Stimulated activated CD4-positive, alpha-beta T cell treated with anti-CD3 and anti-CD28 coated beads, Interleukin-1b, Interleukin-23, amount 100 ng/mL, for 4 hours (primary cell): ENCODE measurements around the gene WWOX.
"Not testable (repeated sequence)": the region's sequence is repeated elsewhere in the genome, so short reads cannot be mapped to it uniquely, and the experiment has no call there.

Source experiments
- DNase-seq, 2 donors: peaks; one replicate each; pipeline ENCODE4 v3.0.0-alpha.2; 2020; ENCODE audit warnings: low read depth in 2 of 2

Gene WWOX

DNA sequence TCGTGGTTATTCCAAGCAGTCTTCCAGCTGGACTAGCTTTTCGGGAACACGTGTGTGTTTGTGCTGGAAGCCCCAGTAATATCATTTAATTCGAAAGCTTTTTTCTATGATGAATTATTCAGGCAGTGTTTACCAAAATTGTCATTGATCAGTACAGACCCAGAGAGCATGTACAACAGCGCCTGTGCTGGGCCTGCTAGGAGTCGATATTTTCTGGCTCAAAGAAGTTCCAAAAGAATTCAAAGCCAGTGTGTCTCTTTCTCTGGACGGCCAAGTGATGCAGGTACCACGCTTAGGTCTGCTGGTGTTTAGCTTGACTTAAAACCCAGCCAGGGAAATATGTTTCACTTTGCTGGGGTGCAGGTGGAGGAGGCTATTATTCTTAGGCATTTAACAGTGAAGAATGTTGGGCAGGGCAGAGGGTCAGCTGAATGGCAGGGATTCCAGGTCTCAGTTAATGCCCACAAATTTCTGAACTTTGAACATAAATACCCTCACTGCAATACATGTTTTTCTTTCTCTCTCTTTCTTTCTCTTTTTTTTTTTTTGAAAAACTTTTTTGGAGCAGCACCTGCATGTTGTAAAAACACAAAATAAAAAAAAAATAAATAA lies 401.3 kb downstream of the WWOX start:
- DNase-seq, result no peak

DNA sequence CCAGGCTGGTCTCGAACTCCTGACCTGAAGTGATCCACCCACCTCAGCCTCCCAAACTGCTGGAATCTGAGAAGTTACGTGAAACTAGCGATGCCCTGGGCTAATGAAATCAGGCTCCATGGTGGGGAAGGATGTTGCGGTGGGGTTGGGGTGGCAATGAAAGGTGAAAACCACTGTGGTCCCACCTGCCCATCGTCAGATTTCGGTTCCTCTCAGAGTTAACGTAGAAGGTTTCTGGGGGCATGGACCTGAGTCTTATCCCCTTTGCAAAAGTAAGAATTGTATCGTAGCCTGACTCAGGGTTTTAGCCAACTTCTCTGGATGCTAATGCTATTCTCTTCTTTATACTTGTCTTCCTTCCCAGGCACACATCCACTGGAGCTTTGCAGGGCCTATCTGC lies 402.3 kb downstream of the WWOX start:
- no peak for DNase-seq

- no peak for DNase-seq
These were observed 403.4 kb downstream of the WWOX start for GRCh38 chr16:78502812-78503350.

- DNase-seq, result peak in 1 of 2 donors; percentile 32
These were observed 404.1 kb downstream of the WWOX start for GRCh38 chr16:78503602-78504001.

DNA sequence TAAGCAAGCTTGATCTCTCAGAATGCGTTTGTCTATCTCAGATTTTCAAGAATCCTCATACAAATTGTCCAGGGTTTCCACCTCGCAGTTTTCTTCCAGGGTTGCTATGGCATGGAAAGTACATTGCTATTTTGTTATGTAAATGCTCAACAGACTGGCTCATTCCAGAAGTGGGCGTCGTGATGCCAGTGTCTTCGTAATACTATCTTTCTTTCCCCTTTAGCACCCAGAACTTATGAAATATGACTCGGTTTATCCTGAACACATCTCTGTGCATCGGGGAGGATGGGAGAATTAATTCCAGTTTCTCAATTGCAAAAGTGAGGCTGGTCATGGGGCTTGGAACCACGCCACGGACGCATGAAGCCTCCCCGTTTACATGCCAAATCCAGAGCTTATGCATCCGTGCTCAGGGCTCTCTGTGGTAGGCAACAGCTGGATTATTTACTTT lies 405.0 kb downstream of the WWOX start:
- DNase-seq, result no peak

DNA sequence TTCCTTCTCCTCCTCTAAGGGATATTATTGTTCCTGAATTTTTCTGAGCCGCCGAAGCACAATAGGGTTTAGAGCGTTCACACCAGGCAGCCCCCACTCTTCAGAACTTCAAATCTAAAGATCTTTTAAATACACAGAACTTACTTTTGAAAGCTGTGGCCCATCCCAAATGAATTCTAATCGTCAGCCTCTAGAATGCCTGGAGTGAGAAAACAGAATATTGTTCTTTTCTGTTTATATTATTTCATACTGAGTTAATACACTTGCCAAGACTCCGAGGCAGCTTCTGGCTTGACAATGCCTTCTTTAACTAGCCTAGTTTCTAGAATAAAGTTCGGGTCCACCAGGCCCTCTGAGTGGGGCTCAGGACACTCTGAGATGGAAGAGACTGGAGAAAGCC lies 405.6 kb downstream of the WWOX start:
- no peak for DNase-seq

DNA sequence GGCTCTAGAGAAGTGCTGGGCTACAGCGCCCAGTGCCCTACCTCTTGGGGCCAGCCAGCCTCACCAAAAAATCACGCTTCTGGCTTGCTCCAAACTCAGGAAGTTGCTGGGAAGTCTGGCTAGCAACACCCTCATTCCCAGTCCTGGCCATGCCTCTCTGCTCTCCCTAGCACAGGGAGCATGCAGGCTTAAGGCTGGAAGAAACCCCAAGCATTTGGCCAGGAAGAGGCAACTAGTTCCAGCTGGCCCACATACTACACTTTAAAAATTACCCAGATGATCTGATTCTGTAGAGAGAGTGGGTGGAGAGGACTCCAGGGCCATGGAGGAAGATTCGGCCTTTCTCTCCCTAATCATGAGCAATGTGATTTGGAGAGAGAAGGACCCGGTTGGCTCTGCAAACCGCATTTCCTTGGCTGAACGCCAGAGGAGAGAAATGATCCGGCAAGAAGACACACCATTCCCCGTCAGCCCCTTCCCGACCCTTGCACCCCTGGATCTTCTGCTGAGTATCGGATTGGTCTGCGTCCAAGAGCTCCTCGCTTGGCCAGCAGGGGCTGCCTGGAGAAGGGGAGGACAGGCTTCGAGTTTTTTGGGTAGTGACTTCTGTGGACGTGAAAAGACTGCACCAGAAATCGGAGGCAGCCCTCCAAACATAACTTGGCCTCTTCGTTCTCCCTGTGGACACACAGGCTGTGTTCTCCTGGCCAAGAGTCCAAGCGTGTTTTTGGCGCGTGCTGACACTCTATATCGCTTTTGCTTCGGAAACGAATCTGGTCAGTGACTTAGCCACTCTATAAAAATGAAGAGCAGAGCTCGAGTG lies 406.3 kb downstream of the WWOX start:
- no peak for DNase-seq

DNA sequence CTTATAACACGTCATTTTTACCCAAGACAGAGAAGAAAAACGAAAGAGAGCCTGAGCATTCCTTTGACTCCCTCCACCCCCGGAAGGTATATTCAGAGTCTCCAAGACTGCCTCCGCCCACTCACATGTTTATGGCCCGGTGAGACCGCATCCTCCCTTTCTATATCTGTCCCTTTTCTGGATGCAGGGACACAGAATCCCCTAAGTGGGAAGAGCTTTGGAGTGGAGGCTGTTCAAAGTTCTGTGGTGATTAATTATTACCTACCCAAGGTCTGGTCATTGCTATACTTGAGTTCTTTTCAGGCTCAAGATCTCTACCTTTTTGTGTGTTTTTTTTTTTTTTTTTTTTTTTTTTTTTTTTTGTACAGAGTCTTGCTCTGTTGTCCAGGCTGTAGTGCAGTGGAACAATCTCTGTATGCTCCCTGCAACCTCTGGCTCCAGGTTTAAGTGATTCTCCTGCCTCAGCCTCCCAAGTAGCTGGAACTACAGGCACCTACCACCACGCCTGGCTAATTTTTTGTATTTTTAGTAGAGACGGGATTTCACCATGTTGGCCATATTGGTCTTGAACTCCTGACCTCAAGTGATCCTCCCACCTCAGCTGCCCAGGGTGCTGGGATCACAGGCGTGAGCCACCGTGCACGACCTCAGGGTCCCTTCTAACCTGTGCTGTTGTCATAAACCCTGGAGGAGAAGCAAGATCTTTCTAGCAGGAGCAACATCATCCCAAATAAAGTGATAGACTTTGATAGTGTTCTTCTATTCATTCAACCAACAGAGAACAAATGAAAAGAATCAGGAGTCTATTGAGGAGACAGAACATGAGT lies 407.1 kb downstream of the WWOX start:
- DNase-seq, result no peak

DNA sequence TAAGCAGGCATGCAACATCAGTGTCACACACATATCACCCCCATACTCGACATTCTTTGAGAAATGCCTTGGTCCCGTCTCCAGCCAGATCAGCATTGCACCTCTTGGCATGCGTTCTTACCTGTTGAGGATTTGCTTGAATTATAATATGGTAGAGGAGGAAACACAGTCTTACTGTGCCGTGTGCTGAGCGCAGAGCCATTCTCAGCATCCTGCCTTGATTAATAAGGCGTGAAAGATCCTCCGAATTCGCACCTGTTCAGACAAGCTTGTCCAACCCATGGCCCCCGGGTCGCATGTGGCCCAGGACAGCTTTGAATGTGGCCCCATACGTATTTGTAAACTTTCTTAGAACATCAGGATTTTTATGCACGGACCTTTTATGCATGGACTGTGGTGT lies 408.1 kb downstream of the WWOX start:
- no peak for DNase-seq

GRCh38 chr16:78509965-78510364 lies 410.5 kb downstream of the WWOX start:
- DNase-seq, result no peak

GRCh38 chr16:78510496-78510895 lies 411.0 kb downstream of the WWOX start:
- DNase-seq, result no peak

DNA sequence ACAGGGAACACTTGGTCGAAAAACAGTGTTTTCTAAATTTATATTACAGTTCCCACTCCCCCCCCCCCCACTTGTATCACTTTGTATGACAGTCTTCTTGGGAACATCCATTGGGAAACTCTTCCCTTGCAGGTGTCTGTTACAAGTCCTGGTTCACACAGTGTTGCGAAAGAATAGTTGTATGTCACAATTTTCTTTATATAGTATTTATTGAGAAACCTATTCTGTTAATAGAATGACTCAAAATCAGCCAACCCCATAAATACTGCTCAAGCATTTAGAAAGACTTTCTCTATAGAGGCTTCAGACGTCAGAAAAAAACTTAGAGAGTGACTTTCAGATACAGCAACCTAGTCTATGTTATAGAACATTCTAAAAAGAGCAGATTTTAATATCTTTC lies 414.4 kb downstream of the WWOX start:
- DNase-seq, result no peak

- DNase-seq, result not testable (repeated sequence)
These were observed 415.4 kb downstream of the WWOX start for GRCh38 chr16:78514888-78515287.

DNA sequence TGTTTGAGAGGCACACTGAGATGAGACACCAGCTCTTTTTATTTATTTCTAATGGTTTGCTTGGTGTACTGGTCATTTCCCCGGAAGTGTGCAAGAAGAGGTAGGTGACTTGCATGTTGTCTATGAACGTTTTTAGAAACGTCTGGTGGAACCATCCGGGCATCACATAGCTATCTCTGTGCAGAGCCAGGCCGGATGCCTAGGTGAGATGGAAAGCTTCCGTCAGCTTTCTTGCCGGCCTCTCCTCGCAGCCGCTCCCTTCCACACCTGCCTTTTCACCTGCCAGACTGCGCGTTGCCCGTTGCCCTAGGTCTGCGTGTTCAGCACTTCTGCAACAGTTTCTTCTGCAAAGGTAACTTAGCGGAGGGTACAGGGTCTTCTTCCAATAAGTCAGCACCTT lies 416.0 kb downstream of the WWOX start:
- no peak for DNase-seq

- DNase-seq, result no peak
These were observed 416.7 kb downstream of the WWOX start for GRCh38 chr16:78516006-78516736.

- DNase-seq, result no peak
These were observed 420.4 kb downstream of the WWOX start for GRCh38 chr16:78519896-78520295.

GRCh38 chr16:78520470-78520869 lies 421.0 kb downstream of the WWOX start:
- DNase-seq, result no peak

- no peak for DNase-seq
These were observed 422.9 kb downstream of the WWOX start for GRCh38 chr16:78522327-78522726.

- DNase-seq, result no peak
These were observed 423.9 kb downstream of the WWOX start for GRCh38 chr16:78523212-78523985.

GRCh38 chr16:78524066-78524595 lies 424.7 kb downstream of the WWOX start:
- no peak for DNase-seq

DNA sequence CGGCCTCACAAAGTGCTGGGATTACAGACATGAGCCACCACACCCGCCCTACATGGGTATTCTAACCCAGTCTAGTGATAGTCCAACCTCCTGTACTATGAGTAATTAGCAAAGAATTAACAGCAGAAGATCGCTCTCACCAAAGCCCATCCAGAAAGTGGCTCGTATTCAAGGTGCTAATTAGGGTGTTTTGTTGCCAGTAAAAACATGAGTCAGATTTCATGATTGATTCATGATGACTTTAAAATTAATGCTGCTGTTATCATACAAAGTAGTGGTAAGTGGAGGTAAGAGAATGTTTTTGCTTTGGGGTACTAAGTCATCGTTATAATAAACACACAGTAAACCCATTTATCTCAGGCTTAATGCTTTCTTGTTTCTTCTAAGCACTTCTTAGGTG lies 428.8 kb downstream of the WWOX start:
- no peak for DNase-seq
